GM10266 (cell line): ENCODE data around the gene SLC34A3.

Experiments used
- DNase-seq: peaks from one replicate; pipeline ENCODE4 v3.0.0; 2012; ENCODE audit errors: extremely low spot score
- CTCF ChIP-seq: IDR thresholded peaks from 2 replicates; pipeline ENCODE4 v1.5.1; 2012; ENCODE audit warnings: mild to moderate bottlenecking, low read depth; ENCODE audit not compliant: control insufficient read depth, insufficient read depth; ENCODE audit errors: missing control alignments

Gene SLC34A3

GRCh38 chr9:137265496-137266161 is 34.9 kb downstream of the SLC34A3 start:
- TF ChIP-seq CTCF, result no peak
- DNase-seq, result no peak

- DNase-seq, result no peak
- no peak for TF ChIP-seq CTCF
These were observed 35.4 kb downstream of the SLC34A3 start for GRCh38 chr9:137266162-137266527.

GRCh38 chr9:137266585-137267453 is 36.1 kb downstream of the SLC34A3 start:
- no peak for DNase-seq
- no peak for TF ChIP-seq CTCF

GRCh38 chr9:137267933-137268355 is 37.2 kb downstream of the SLC34A3 start:
- no peak for DNase-seq
- TF ChIP-seq CTCF, result no peak

GRCh38 chr9:137268538-137269201 is 38.0 kb downstream of the SLC34A3 start:
- no peak for DNase-seq
- TF ChIP-seq CTCF, result no peak

GRCh38 chr9:137269231-137269772 is 38.6 kb downstream of the SLC34A3 start:
- no peak for TF ChIP-seq CTCF
- DNase-seq, result no peak
